A549 (cell line): ENCODE results near the gene DOP1B. TPM values are rescaled to one million over a fixed set of nuclear protein-coding genes. Genes with fewer than 3 reads are reported as not detected.

Experiments used
- ATAC-seq, 2 experiments: fragments of 200-7000 bp in 1 of 2; fragments of >200 bp in 1 of 2; cut with Nextera tagmentation in 1 of 2; cut with Tn5 transposase in 1 of 2; 3 replicates each; pipeline versions ENCODE4 v1.8.0 to v1.9.1; 2018 to 2020; ENCODE audit warnings: mild to moderate bottlenecking in 1 of 2, moderate library complexity in 1 of 2
- CTCF ChIA-PET: fragments of 300-600 bp; sonication (Branson Sonifier 250); formaldehyde crosslinking; extraction: SDS; loops from one replicate; lab custom pipeline; 2021; ENCODE audit warnings: antibody characterized with exemption, inconsistent platforms; lab: Yijun Ruan, JAX
- POLR2A ChIA-PET: fragments of 350-600 bp; formaldehyde crosslinking; extraction: SDS; loops from one replicate; lab custom pipeline; 2021; ENCODE audit warnings: antibody characterized with exemption, inconsistent platforms; lab: Yijun Ruan, JAX
- DNase-seq, 2 experiments: peaks; one replicate each; pipeline versions ENCODE4 v3.0.0 to v3.0.0-alpha.2; 2011 to 2016; ENCODE audit warnings: low read depth in 1 of 2, low spot score in 1 of 2
- FAIRE-seq: peaks from 2 replicates; lab custom pipeline; 2011; peaks lifted over from hg19 to GRCh38; lab: Jason Lieb, UNC
- H3K27ac ChIP-seq, 2 experiments: fragments of >200 bp; sonication (Bioruptor Twin); formaldehyde crosslinking; 3 replicates each; pipeline ENCODE4 v1.5.1; 2016 to 2017
- H3K4me1 ChIP-seq: fragments of >200 bp; sonication (Bioruptor Twin); formaldehyde crosslinking; 3 replicates; pipeline ENCODE4 v1.6.1; 2016
- H3K4me2 ChIP-seq: fragments of >200 bp; sonication (Bioruptor Twin); formaldehyde crosslinking; 3 replicates; pipeline ENCODE4 v1.6.1; 2016
- H3K4me3 ChIP-seq: fragments of >200 bp; sonication (Bioruptor Twin); formaldehyde crosslinking; 3 replicates; pipeline ENCODE4 v1.5.1; 2016
- H3K9me3 ChIP-seq: fragments of >200 bp; sonication (Bioruptor Twin); formaldehyde crosslinking; 3 replicates; pipeline ENCODE4 v1.6.1; 2016
- BHLHE40 ChIP-seq: IDR thresholded peaks from 2 replicates; pipeline ENCODE4 v1.6.1; 2012; ENCODE audit warnings: low read depth, low read length, inconsistent platforms
- CBX2 ChIP-seq: fragments of 200-600 bp; sonication (generic); IDR thresholded peaks from 2 replicates; pipeline ENCODE4 v1.6.1; 2016; ENCODE audit warnings: low read depth, mild to moderate bottlenecking, borderline replicate concordance
- CEBPB ChIP-seq, 2 experiments: fragments of >200 bp in 1 of 2; sonication (Bioruptor Twin) in 1 of 2; formaldehyde crosslinking in 1 of 2; IDR thresholded peaks; 2 replicates each; pipeline ENCODE4 v1.6.1; 2012 to 2016
- CHD4 ChIP-seq: fragments of 200-600 bp; sonication (generic); IDR thresholded peaks from 2 replicates; pipeline ENCODE4 v1.6.1; 2016; ENCODE audit warnings: antibody characterized with exemption, mild to moderate bottlenecking, borderline replicate concordance
- CTCF ChIP-seq: fragments of >200 bp; sonication (Bioruptor Twin); formaldehyde crosslinking; IDR thresholded peaks from 3 replicates; pipeline ENCODE4 v1.5.1; 2016
- EP300 ChIP-seq, 2 experiments: fragments of >200 bp; sonication (Bioruptor Twin); formaldehyde crosslinking; IDR thresholded peaks; 2 replicates in 1 of 2; 3 replicates in 1 of 2; pipeline ENCODE4 v1.6.1; 2016 to 2017
- ESRRA ChIP-seq: fragments of 150-350 bp; IDR thresholded peaks from 2 replicates; pipeline ENCODE4 v1.6.1; 2014; ENCODE audit warnings: mild to moderate bottlenecking, low read length, borderline replicate concordance
- FOSB ChIP-seq: fragments of 250-450 bp; sonication (Bioruptor Pico); IDR thresholded peaks from 2 replicates; pipeline ENCODE4 v1.5.0; 2020; ENCODE audit warnings: mild to moderate bottlenecking, moderate library complexity
- FOSL2 ChIP-seq, 2 experiments: fragments of 450-650 bp in 1 of 2; fragments of >200 bp in 1 of 2; sonication (Bioruptor Twin) in 1 of 2; formaldehyde crosslinking; IDR thresholded peaks; 2 replicates each; pipeline versions ENCODE4 v1.5.0 to v1.6.1; 2016 to 2020; ENCODE audit warnings: mild to moderate bottlenecking in 1 of 2, moderate library complexity in 1 of 2
- FOXS1 ChIP-seq: fragments of 250-450 bp; sonication (Bioruptor Pico); IDR thresholded peaks from 2 replicates; pipeline ENCODE4 v1.5.0; 2020; ENCODE audit warnings: mild to moderate bottlenecking, moderate library complexity
- GATA3 ChIP-seq: IDR thresholded peaks from 2 replicates; pipeline ENCODE4 v1.6.1; 2012; ENCODE audit warnings: borderline replicate concordance
- HDAC2 ChIP-seq: fragments of 200-600 bp; sonication (generic); IDR thresholded peaks from 2 replicates; pipeline ENCODE4 v1.6.1; 2016
- KDM5A ChIP-seq: fragments of 200-600 bp; sonication (generic); IDR thresholded peaks from 2 replicates; pipeline ENCODE4 v1.6.1; 2016; ENCODE audit warnings: antibody characterized with exemption, mild to moderate bottlenecking
- MAX ChIP-seq: IDR thresholded peaks from 2 replicates; pipeline ENCODE4 v1.6.1; 2012
- PHF8 ChIP-seq: fragments of 200-600 bp; sonication (generic); IDR thresholded peaks from 2 replicates; pipeline ENCODE4 v1.6.1; 2016; ENCODE audit warnings: low read depth, mild to moderate bottlenecking, antibody characterized with exemption, moderate library complexity, borderline replicate concordance
- POLR2AphosphoS2 ChIP-seq: conservative IDR thresholded peaks from 2 replicates; pipeline ENCODE4 v1.6.1; 2012; ENCODE audit warnings: low read length, improper control_type of control experiment, inconsistent platforms
- REST ChIP-seq: fragments of 200-600 bp; sonication (generic); IDR thresholded peaks from 2 replicates; pipeline ENCODE4 v1.6.1; 2016; ENCODE audit warnings: antibody characterized with exemption, mild to moderate bottlenecking, moderate library complexity
- RNF2 ChIP-seq: fragments of 200-600 bp; sonication (generic); IDR thresholded peaks from 2 replicates; pipeline ENCODE4 v1.6.1; 2016; ENCODE audit warnings: low read depth, mild to moderate bottlenecking, antibody characterized with exemption, moderate library complexity, borderline replicate concordance
- SMC3 ChIP-seq: fragments of >200 bp; sonication (Bioruptor Twin); formaldehyde crosslinking; IDR thresholded peaks from 3 replicates; pipeline ENCODE4 v1.6.1; 2018; ENCODE audit warnings: inconsistent platforms
- TFCP2L1 ChIP-seq: fragments of 250-450 bp; sonication (Bioruptor Pico); IDR thresholded peaks from 2 replicates; pipeline ENCODE4 v1.5.0; 2021; ENCODE audit warnings: mild to moderate bottlenecking
- ZNF302 ChIP-seq: fragments of 250-450 bp; sonication (Bioruptor Pico); IDR thresholded peaks from 2 replicates; pipeline ENCODE4 v1.9.0; 2021; ENCODE audit warnings: inconsistent platforms, mild to moderate bottlenecking, moderate library complexity
- WGBS: methylation state at CpG from one replicate; pipeline ENCODE4 v1.1.6; 2017; ENCODE audit errors: missing lambda C conversion rate; 5-methylcytosine and 5-hydroxymethylcytosine counted together
- polyA plus RNA-seq, 4 experiments: library from polyadenylated mRNA; depleted of rRNA in 3 of 4; stranded (reverse); fragments of >200 nt; fragmentation: RNase III in 1 of 4; extraction: RNeasy Plus Mini Kit Qiagen cat#74134 plus additional on column Dnase treatment in 1 of 4; gene quantifications; 2 replicates in 3 of 4; 3 replicates in 1 of 4; pipeline ENCODE4 v1.2.3, GENCODE V29; 2011 to 2017
- TF ChIP-seq, protein P1 (sequence below): fragments of 450-650 bp; IDR thresholded peaks from 2 replicates; pipeline ENCODE4 v1.6.1; 2014; ENCODE audit warnings: antibody characterized with exemption
- TF ChIP-seq, protein P2 (sequence below): fragments of >200 bp; sonication (Bioruptor Twin); formaldehyde crosslinking; IDR thresholded peaks from 2 replicates; pipeline ENCODE4 v1.6.1; 2016
- TF ChIP-seq, protein P3 (sequence below): fragments of 150-350 bp; IDR thresholded peaks from 2 replicates; pipeline ENCODE4 v1.6.1; 2014; ENCODE audit warnings: low read depth, mild to moderate bottlenecking, low read length

The DOP1B gene
- polyA plus RNA-seq, 2 of the 4 experiments (the other 2 are of a cell fraction) = 2.8 to 3.5 TPM

DNA sequence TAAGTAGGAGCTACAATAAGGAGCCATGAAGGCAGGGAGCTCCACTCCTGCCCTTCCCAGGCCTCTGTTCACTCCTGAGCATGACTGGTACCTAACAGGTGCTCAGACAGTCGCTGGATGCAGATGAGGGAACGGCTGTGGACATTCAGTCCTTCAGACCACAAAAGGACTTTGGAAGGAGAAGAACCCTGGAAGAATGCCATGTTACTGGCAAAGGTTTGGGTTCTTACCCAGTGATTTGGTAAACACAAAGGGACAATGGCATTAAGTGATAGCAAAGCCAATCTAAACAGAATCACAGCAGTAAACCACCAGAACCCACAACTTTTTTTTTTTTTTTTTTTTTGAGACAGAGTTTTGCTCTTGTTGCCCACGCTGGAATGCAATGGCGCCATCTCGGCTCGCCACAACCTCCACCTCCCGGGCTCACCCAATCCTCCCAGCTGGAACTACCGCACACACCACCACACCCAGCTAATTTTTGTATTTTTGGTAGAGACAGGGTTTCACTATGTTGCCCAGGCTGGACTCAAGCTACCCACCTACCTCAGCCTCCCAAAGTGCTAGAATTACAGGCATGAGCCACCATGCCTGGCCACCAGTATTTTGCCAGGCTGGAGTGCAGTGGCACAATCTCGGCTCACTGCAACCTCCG, 29.2 kb upstream of the DOP1B start:
- Histone ChIP-seq H3K4me2 (no peak overlapping the region), H3K4me1 (peaks cover 7% of the 10 kb centered on the region; the same call in 1 of the 3 replicates), H3K4me3 (no peak overlapping the region), H3K9me3 (no peaks in the 10 kb centered on the region), H3K27ac (no peak overlapping the region)
- DNase-seq (no peak), ATAC-seq (no peak), FAIRE-seq (no peak)
- POLR2A ChIA-PET = no interaction called here
- CTCF ChIA-PET = interaction anchor here (0.6 to 5.9 kb wide), 4 partner anchors 10 to 14 kb away, joined by 3 to 49 read pairs (median 4); no protein-coding TSS in a partner anchor
- TF ChIP-seq CBX2 = no peak
- TF ChIP-seq GATA3 = no peak
- TF ChIP-seq, protein P1, sequence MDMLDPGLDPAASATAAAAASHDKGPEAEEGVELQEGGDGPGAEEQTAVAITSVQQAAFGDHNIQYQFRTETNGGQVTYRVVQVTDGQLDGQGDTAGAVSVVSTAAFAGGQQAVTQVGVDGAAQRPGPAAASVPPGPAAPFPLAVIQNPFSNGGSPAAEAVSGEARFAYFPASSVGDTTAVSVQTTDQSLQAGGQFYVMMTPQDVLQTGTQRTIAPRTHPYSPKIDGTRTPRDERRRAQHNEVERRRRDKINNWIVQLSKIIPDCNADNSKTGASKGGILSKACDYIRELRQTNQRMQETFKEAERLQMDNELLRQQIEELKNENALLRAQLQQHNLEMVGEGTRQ = no peak
- TF ChIP-seq CHD4 = no peak
- TF ChIP-seq KDM5A = no peak
- no peak for TF ChIP-seq MAX
- no peak for TF ChIP-seq BHLHE40
- no peak for TF ChIP-seq CEBPB (IDR thresholded peaks at IDR 0.05)
- no peak for TF ChIP-seq TFCP2L1 (CRISPR knock-in tag)
- TF ChIP-seq, protein P2, sequence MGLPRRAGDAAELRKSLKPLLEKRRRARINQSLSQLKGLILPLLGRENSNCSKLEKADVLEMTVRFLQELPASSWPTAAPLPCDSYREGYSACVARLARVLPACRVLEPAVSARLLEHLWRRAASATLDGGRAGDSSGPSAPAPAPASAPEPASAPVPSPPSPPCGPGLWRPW = no peak
- TF ChIP-seq REST = no peak
- TF ChIP-seq, protein P3, sequence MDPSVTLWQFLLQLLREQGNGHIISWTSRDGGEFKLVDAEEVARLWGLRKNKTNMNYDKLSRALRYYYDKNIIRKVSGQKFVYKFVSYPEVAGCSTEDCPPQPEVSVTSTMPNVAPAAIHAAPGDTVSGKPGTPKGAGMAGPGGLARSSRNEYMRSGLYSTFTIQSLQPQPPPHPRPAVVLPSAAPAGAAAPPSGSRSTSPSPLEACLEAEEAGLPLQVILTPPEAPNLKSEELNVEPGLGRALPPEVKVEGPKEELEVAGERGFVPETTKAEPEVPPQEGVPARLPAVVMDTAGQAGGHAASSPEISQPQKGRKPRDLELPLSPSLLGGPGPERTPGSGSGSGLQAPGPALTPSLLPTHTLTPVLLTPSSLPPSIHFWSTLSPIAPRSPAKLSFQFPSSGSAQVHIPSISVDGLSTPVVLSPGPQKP = no peak
- TF ChIP-seq HDAC2 = no peak
- TF ChIP-seq ESRRA = no peak
- no peak for TF ChIP-seq PHF8
- TF ChIP-seq FOSB (CRISPR knock-in tag) = no peak
- TF ChIP-seq FOSL2 (IDR thresholded peaks at IDR 0.05) = no peak
- TF ChIP-seq FOSL2 (CRISPR knock-in tag; IDR thresholded peaks at IDR 0.05) = no peak
- WGBS = 89% methylated on average over 10 of the region's 10 CpGs

DNA sequence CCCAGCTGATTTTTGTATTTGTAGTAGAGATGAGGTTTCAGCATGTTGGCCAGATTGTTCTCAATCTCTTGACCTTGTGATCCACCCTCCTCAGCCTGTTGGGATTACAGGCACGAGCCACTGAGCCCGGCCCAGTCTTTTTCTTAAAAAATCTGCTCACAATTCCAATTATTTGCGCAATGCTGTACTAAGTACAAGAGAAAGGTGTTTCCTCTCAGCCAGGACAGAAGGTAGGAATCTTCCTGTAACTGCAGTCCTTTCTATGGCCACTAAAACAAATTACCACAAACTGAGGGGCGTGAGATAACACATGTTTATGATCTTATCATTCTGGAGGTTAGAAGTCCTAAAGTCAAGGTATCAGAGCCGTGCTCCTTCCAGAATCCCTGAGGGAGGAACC, 28.6 kb upstream of the DOP1B start:
- DNase-seq (no peak), FAIRE-seq (no peak), ATAC-seq (no peak)
- Histone ChIP-seq H3K27ac (no peak overlapping the region), H3K4me3 (no peak overlapping the region), H3K4me2 (no peak overlapping the region), H3K9me3 (no peaks in the 10 kb centered on the region), H3K4me1 (peaks cover 7% of the 10 kb centered on the region; the same call in 1 of the 3 replicates)
- ChIA-PET CTCF (interaction anchor here (0.6 to 5.9 kb wide), 3 partner anchors 9 to 15 kb away, joined by 3 to 49 read pairs (median 5); no protein-coding TSS in a partner anchor), POLR2A (no interaction called here)
- 84% methylated on average over 5 of the region's 5 CpGs for WGBS
- TF ChIP-seq SMC3 = no peak
- TF ChIP-seq MAX = no peak
- no peak for TF ChIP-seq ZNF302 (CRISPR knock-in tag)
- TF ChIP-seq CTCF = no peak
- TF ChIP-seq CHD4 = no peak
- no peak for TF ChIP-seq REST
- no peak for TF ChIP-seq EP300 (IDR thresholded peaks at IDR 0.05)
- TF ChIP-seq POLR2AphosphoS2 = no peak
- no peak for TF ChIP-seq FOXS1
- no peak for TF ChIP-seq RNF2
